Parathyroid adenoma (tissue), 2 donors: ENCODE data around the gene USP46.

Experiments used
- H2AFZ ChIP-seq: fragments of 300-600 bp; sonication (generic); one replicate; pipeline ENCODE4 v1.7.0; 2017; ENCODE audit warnings: antibody characterized with exemption, mild to moderate bottlenecking
- H3K27ac ChIP-seq: fragments of 300-600 bp; sonication (generic); one replicate; pipeline ENCODE4 v1.7.0; 2017
- H3K27me3 ChIP-seq: fragments of 300-600 bp; sonication (generic); one replicate; pipeline ENCODE4 v1.7.0; 2017; ENCODE audit warnings: low read length; ENCODE audit not compliant: control insufficient read depth, insufficient read depth
- H3K36me3 ChIP-seq: fragments of 300-600 bp; sonication (generic); one replicate; pipeline ENCODE4 v1.7.0; 2017; ENCODE audit warnings: low read length; ENCODE audit not compliant: control insufficient read depth, insufficient read depth
- H3K4me1 ChIP-seq: fragments of 300-600 bp; sonication (generic); one replicate; pipeline ENCODE4 v1.7.0; 2017; ENCODE audit warnings: control low read depth
- H3K4me2 ChIP-seq: fragments of 300-600 bp; sonication (generic); one replicate; pipeline ENCODE4 v1.7.0; 2017; ENCODE audit warnings: low read length
- H3K4me3 ChIP-seq: fragments of 300-600 bp; sonication (generic); one replicate; pipeline ENCODE4 v1.7.0; 2017; ENCODE audit warnings: low read depth, low read length
- H3K79me2 ChIP-seq: fragments of 300-600 bp; sonication (generic); one replicate; pipeline ENCODE4 v1.7.0; 2017; ENCODE audit warnings: control low read depth
- H3K9ac ChIP-seq: fragments of 300-600 bp; sonication (generic); one replicate; pipeline ENCODE4 v1.7.0; 2017; ENCODE audit warnings: mild to moderate bottlenecking
- H3K9me3 ChIP-seq: fragments of 300-600 bp; sonication (generic); one replicate; pipeline ENCODE4 v1.7.0; 2017; ENCODE audit warnings: low read length; ENCODE audit not compliant: control insufficient read depth
- CTCF ChIP-seq: fragments of 300-600 bp; sonication (generic); IDR thresholded peaks from one replicate; pipeline ENCODE4 v1.7.0; 2017; ENCODE audit warnings: antibody characterized with exemption, mild to moderate bottlenecking
- donor health status: primary hyperparathyroidism.

USP46 gene

GRCh38 chr4:52660643-52661042 lies 1.5 kb upstream of the USP46 start:
- H3K27ac ChIP-seq, result no peak overlapping the region
- H3K4me3 ChIP-seq, result no peak overlapping the region
- no peak overlapping the region for H3K4me2 ChIP-seq
- no peaks in the 10 kb centered on the region for H3K9me3 ChIP-seq
- no peak for TF ChIP-seq CTCF
- H3K9ac ChIP-seq, result no peak overlapping the region
- no peak overlapping the region for H2AFZ ChIP-seq
- no peaks in the 10 kb centered on the region for H3K27me3 ChIP-seq
- no peaks in the 10 kb centered on the region for H3K4me1 ChIP-seq
- no peaks in the 10 kb centered on the region for H3K79me2 ChIP-seq
- H3K36me3 ChIP-seq, result no peaks in the 10 kb centered on the region

- peak overlapping the region; percentile 63 for H3K4me3 ChIP-seq
- peak overlapping the region; percentile 60 for H3K4me2 ChIP-seq
- H3K27me3 ChIP-seq, result no peaks in the 10 kb centered on the region
- no peak for TF ChIP-seq CTCF
- H3K9ac ChIP-seq, result peak overlapping the region; percentile 19
- H3K79me2 ChIP-seq, result no peaks in the 10 kb centered on the region
- peak overlapping the region; percentile 91 for H2AFZ ChIP-seq
- no peaks in the 10 kb centered on the region for H3K9me3 ChIP-seq
- H3K27ac ChIP-seq, result peak overlapping the region; percentile 60
- no peaks in the 10 kb centered on the region for H3K36me3 ChIP-seq
- H3K4me1 ChIP-seq, result no peaks in the 10 kb centered on the region
These were observed 691 bp upstream of the USP46 start for GRCh38 chr4:52659722-52660261.

- no peaks in the 10 kb centered on the region for H3K36me3 ChIP-seq
- H3K27me3 ChIP-seq, result no peaks in the 10 kb centered on the region
- TF ChIP-seq CTCF, result no peak
- no peaks in the 10 kb centered on the region for H3K4me1 ChIP-seq
- H3K79me2 ChIP-seq, result no peaks in the 10 kb centered on the region
- H3K9ac ChIP-seq, result no peak overlapping the region
- H3K4me2 ChIP-seq, result peak overlapping the region; percentile 64
- no peaks in the 10 kb centered on the region for H3K9me3 ChIP-seq
- H2AFZ ChIP-seq, result peak overlapping the region; percentile 85
- H3K4me3 ChIP-seq, result peak overlapping the region; percentile 69
- peak overlapping the region; percentile 42 for H3K27ac ChIP-seq
These were observed 480 bp downstream of the USP46 start for GRCh38 chr4:52658641-52659000.

- no peak for TF ChIP-seq CTCF
- H3K27me3 ChIP-seq, result no peaks in the 10 kb centered on the region
- peak overlapping the region; percentile 50 for H2AFZ ChIP-seq
- peak overlapping the region; percentile 42 for H3K27ac ChIP-seq
- no peaks in the 10 kb centered on the region for H3K79me2 ChIP-seq
- H3K4me1 ChIP-seq, result no peaks in the 10 kb centered on the region
- peak overlapping the region; percentile 64 for H3K4me2 ChIP-seq
- peak overlapping the region; percentile 69 for H3K4me3 ChIP-seq
- no peaks in the 10 kb centered on the region for H3K9me3 ChIP-seq
- H3K36me3 ChIP-seq, result no peaks in the 10 kb centered on the region
- H3K9ac ChIP-seq, result no peak overlapping the region
These were observed 1.2 kb downstream of the USP46 start for GRCh38 chr4:52657618-52658501.

- Histone ChIP-seq H3K9me3 (no peaks in the 10 kb centered on the region), H3K27me3 (no peaks in the 10 kb centered on the region), H3K27ac (no peak overlapping the region), H3K9ac (no peak overlapping the region), H3K79me2 (no peaks in the 10 kb centered on the region), H2AFZ (no peak overlapping the region), H3K36me3 (no peaks in the 10 kb centered on the region), H3K4me2 (no peak overlapping the region), H3K4me1 (no peaks in the 10 kb centered on the region), H3K4me3 (no peak overlapping the region)
- no peak for TF ChIP-seq CTCF
These were observed 1.8 kb downstream of the USP46 start for GRCh38 chr4:52657292-52657617.
